Putamen (tissue), 1 donor: Measurements from ENCODE around the gene APLNR.

Experiments used
- DNase-seq: peaks from one replicate; pipeline ENCODE4 v3.0.0-alpha.2; 2016; ENCODE audit warnings: low spot score

The APLNR gene

GRCh38 chr11:57251491-57252104 lies 14.5 kb upstream of the APLNR start:
- no peak for DNase-seq

- no peak for DNase-seq
Measured at GRCh38 chr11:57251037-57251436, 14.0 kb upstream of the APLNR start.

- DNase-seq = peak; percentile 39
Measured at GRCh38 chr11:57249384-57250319, 12.6 kb upstream of the APLNR start.

- peak; percentile 29 for DNase-seq
Measured at GRCh38 chr11:57248780-57249383, 11.8 kb upstream of the APLNR start.

GRCh38 chr11:57244911-57245310 lies 7.9 kb upstream of the APLNR start:
- no peak for DNase-seq

- DNase-seq = no peak
Measured at GRCh38 chr11:57241353-57241972, 4.4 kb upstream of the APLNR start.

GRCh38 chr11:57240757-57241156 lies 3.7 kb upstream of the APLNR start:
- DNase-seq = no peak

GRCh38 chr11:57240007-57240406 lies 3.0 kb upstream of the APLNR start:
- DNase-seq = no peak

DNA sequence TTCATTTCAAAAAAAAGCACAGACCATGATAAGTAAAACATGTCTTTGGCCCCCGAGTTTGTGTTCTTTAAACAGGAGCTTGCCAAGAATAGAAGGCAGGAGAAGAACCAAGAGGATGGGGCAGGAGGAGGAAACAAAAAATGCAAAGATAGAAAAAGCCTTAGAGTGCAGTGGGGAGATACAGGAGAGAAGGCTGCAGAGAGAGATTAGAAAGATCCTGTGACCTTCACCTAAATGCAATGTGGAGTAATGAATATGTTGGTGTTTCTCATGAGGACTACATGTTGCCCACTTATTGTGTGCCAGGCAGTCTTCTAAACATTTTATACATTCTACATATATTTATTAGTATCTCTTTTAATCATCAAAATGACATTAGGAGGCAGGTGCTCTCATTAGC lies 2.3 kb upstream of the APLNR start:
- no peak for DNase-seq

DNA sequence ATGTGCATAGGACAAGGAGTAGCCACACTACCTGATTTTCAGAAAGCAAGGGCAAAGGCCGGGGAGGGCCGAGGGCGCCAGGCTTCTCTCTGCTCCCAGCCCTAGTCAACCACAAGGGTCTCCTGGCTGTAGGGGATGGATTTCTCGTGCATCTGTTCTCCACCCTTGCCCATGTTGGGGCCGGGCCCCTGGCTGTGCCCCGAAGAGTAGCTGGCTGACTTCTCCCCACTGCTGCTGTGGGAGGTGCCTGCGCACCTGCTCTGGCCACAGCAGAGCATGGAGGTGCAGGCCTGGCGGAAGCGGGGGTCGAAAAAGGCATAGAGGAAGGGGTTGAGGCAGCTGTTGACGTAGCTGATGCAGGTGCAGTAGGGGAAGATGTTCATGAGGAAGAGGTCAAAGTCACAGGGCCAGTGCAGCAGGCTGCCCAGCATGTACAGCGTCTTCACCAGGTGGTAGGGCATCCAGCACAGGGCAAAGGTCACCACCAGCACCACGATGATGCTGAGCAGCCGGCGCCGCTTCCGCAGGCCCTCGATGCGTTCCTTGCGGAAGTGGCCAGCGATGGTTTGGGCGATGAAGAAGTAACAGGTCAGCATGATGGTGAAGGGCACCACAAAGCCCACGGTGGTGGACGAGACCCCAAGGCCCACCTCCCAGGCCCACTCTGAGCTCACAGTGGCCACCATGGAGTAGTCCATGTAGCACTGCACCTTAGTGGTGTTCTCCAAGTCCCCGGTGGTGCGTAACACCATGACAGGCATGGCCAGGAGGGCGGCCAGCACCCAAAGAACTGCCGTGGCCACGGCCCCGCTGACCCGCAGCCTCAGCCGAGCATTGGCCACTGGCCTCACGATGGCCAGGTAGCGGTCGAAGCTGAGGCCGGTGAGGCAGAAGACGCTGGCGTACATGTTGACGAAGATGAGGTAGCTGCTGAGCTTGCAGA lies 1.0 kb downstream of the APLNR start:
- DNase-seq = no peak

DNA sequence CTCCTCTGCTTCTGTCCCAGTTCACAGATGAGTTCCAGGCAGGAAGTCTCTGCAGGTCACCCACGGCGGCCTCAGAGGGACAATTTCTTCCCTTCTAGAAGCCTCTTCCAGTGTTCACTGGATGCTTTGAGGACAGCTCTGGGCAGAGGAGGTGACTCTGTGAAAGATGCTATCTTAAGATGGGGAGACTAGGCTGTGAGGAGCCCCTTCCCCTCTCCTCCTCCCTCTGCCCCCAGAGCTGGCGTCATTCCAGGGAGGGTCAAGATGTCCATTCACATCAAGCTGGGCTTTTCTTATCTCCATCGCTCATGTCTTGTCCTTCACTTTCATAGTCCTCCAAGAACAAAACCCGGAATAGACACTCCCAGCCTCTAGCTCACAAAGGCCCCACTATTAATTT lies 3.3 kb downstream of the APLNR start:
- DNase-seq = no peak

DNA sequence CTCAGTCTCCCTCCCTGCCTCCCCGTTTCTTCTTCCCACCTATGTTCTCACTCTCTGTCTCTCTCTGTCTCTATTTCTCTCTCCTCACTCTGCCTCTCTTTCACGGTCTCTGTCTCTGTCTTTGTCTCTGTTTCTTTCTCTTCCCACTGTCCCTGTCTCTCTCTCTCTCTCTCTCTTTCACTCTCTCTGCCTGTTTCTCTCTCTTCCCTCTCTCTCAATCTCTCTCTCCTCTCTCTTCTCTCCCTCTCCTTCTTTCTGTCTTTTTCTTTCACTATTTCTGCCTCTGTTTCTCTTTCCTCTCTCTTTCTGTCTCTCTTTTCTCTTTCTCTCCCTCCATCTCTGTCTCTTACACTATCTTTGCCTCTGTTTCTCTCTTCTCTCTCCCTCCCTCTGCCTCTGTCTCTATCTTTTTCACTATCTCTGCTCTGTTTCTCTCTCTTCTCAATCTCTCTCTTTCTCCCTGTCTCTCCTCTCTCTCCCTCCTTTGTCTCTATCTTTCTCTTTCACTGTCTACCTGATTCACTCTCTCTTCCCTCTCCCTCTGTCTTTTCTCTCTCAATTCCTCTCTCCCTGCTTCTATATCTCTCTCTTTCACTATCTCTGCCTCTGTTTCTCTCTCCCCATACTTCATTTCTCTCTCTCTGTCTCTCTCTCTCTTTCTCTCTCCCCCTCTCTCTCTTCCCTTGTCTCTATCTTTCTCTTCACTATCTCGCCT lies 5.4 kb downstream of the APLNR start:
- no peak for DNase-seq

GRCh38 chr11:57230791-57231538 lies 6.1 kb downstream of the APLNR start:
- peak; percentile 37 for DNase-seq

DNA sequence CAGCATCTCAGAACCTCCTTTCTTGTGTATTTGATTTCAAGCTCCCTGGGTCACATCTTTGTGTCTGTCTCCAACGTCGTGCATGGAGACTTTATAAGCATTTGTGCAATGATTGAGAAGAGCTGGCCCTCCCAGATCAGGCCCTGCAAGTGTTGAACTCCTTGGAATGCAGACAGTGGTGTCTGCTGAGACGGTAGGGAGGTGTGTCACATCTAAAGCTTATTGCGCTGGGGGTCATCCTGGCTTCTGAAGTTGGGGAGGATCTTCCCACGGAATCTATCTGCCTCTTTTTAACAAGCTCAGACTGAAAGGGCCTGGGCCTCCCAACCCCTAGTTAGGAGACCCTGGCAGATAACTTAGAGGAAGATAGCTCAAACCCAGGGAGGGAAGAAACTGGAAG lies 6.7 kb downstream of the APLNR start:
- no peak for DNase-seq

DNA sequence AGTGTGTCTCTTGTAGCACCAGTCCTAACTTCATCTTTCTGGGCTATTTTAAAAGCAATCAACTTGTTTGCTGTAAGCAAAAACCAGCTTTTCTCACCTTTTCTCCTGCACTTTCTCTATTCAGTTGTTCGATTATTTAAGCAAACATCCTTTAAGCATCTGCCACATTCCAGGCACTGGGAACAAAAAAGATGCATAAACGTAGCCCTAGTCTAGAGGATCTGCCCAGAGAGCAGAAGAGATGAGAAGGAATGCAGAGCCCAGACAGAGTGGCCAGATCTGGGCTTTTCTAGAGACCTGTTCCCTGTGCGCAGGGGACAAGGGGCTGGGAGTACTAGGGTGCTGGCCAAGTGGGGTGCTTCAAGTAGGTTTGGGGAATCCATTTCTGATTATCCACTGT lies 8.4 kb downstream of the APLNR start:
- DNase-seq = no peak

DNA sequence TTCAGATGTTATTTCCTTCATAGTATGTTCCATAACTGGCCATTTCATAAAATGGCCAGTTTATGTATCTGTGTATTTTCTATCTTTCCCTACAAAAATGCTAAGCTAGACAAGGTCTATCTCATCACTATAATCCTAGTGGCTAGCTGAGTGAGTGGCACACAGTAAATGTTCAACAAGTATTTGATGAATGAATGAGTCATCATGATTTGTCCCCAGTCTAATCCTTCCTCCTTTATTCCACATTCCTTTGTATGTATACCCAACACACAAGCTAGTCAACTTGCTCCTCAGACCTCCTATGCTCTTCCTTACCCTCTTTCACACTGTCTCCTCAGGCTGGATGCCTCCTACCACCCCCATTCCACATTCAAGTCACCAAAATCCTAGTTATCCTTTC lies 12.5 kb downstream of the APLNR start:
- DNase-seq = no peak

DNA sequence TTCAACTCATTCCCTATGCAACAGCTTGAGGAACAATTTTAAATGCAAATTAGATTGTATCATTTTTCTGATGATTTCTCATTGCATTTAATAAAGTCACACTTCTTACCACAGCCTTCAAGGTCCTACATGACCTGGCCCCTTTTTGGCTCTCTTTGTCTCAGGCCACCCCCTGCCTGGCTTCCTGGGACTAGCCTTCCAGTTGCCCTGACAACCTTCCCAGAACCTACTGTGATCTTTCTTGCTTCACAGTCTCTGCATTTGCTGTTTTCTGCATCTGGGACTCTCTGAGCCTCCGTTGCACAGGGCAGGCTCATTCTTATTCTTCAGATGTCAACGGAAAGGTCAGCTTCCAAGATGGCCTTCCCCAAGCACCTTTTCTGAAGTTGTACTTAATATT lies 12.9 kb downstream of the APLNR start:
- no peak for DNase-seq

DNA sequence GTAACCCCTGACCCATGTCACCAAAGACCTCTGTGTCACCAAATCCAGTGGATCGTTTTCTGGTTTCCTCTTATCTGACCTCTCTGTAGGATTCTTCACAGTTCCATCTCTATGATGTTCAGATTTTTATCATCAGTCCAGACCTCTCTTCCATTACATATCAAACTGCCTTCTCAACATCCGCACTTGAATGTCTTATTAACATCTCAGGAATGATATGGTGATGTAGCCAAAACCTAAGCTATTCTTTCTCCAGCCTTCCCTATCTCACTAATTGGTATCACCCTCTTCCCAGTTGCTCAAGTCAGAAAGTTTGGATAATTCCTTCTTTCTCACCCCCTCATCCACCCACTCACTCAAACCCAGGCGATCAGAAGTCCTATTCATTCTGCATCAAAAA lies 13.4 kb downstream of the APLNR start:
- DNase-seq = no peak

GRCh38 chr11:57222239-57222638 lies 14.8 kb downstream of the APLNR start:
- DNase-seq = no peak

- DNase-seq = no peak
Measured at GRCh38 chr11:57219021-57219627, 17.9 kb downstream of the APLNR start.
